ENCODE measurements around the gene TRAPPC4. TPM values are rescaled to one million over a fixed set of nuclear protein-coding genes. Genes with fewer than 3 reads are reported as not detected.

Gene TRAPPC4
- total and polyA plus RNA-seq, 2 donors (not counting 1 experiment from before 2014, with no cell fraction given): 60.6 to 109 TPM

- TF ChIP-seq CTCF (conservative IDR thresholded peaks at IDR 0.05 in 1 of 2, IDR thresholded peaks at IDR 0.05 in 1 of 2; ENCODE audit: low read depth in 1 of 2, low read length in 2 of 2): no peak
- TF ChIP-seq EZH2 (IDR thresholded peaks at IDR 0.05; ENCODE audit: low read length, missing control alignments): no peak
- Histone ChIP-seq H3K36me3 (ENCODE audit: control insufficient read depth, insufficient read depth, low read length) (peaks cover 32% of the 10 kb centered on the region), H3K4me1 (ENCODE audit: control insufficient read depth, extremely low read depth, insufficient read depth, low read length) (no peaks in the 10 kb centered on the region), H3K27me3 (ENCODE audit: control insufficient read depth, insufficient read depth, low read length) (no peaks in the 10 kb centered on the region), H3K9me3 (ENCODE audit: control insufficient read depth, insufficient read depth, low read depth, low read length) (no peaks in the 10 kb centered on the region), H3K4me2 (ENCODE audit: extremely low read depth, insufficient read depth, low read length) (no peak overlapping the region), H3K9ac (ENCODE audit: insufficient read depth, low read length) (no peak overlapping the region), H3K27ac (ENCODE audit: insufficient read depth, low read length) (no peak overlapping the region), H3K79me2 (ENCODE audit: control insufficient read depth, insufficient read depth, low read length) (peaks cover 21% of the 10 kb centered on the region), H4K20me1 (ENCODE audit: control insufficient read depth, extremely low read depth, insufficient read depth, low read length) (no peaks in the 10 kb centered on the region), H3K4me3 (replicated peaks in 1 of 4; ENCODE audit: control extremely low read depth in 1 of 4, insufficient read depth in 1 of 4, low read depth in 3 of 4, low read length in 4 of 4) (no peak overlapping the region), H2AFZ (ENCODE audit: low read length) (no peak overlapping the region)
- DNase-seq (ENCODE audit: low read depth in 2 of 2): no peak
Observed at GRCh38 chr11:119054418-119054817, 35.9 kb downstream of the TRAPPC4 start.

- no peak for TF ChIP-seq EZH2 (IDR thresholded peaks at IDR 0.05; ENCODE audit: low read length, missing control alignments)
- no peak for TF ChIP-seq CTCF (conservative IDR thresholded peaks at IDR 0.05 in 1 of 2, IDR thresholded peaks at IDR 0.05 in 1 of 2; ENCODE audit: low read depth in 1 of 2, low read length in 2 of 2)
- Histone ChIP-seq H3K4me3 (replicated peaks in 1 of 4; ENCODE audit: control extremely low read depth in 1 of 4, insufficient read depth in 1 of 4, low read depth in 3 of 4, low read length in 4 of 4) (peak overlapping the region; percentile 77 to 94 (median 86)), H3K4me1 (ENCODE audit: control insufficient read depth, extremely low read depth, insufficient read depth, low read length) (no peaks in the 10 kb centered on the region), H4K20me1 (ENCODE audit: control insufficient read depth, extremely low read depth, insufficient read depth, low read length) (no peaks in the 10 kb centered on the region), H2AFZ (ENCODE audit: low read length) (peak overlapping the region; percentile 7), H3K36me3 (ENCODE audit: control insufficient read depth, insufficient read depth, low read length) (peaks cover 29% of the 10 kb centered on the region), H3K27ac (ENCODE audit: insufficient read depth, low read length) (peak overlapping the region; percentile 89), H3K27me3 (ENCODE audit: control insufficient read depth, insufficient read depth, low read length) (no peaks in the 10 kb centered on the region), H3K9ac (ENCODE audit: insufficient read depth, low read length) (peak overlapping the region; percentile 96), H3K79me2 (ENCODE audit: control insufficient read depth, insufficient read depth, low read length) (peaks cover 21% of the 10 kb centered on the region), H3K4me2 (ENCODE audit: extremely low read depth, insufficient read depth, low read length) (peak overlapping the region; percentile 98), H3K9me3 (ENCODE audit: control insufficient read depth, insufficient read depth, low read depth, low read length) (no peaks in the 10 kb centered on the region)
- DNase-seq (ENCODE audit: low read depth in 2 of 2): peak; percentile 30 to 34
Observed at GRCh38 chr11:119055901-119056300, 37.3 kb downstream of the TRAPPC4 start.

GRCh38 chr11:119056421-119056999, 37.9 kb downstream of the TRAPPC4 start:
- H4K20me1 ChIP-seq (ENCODE audit: control insufficient read depth, extremely low read depth, insufficient read depth, low read length): no peaks in the 10 kb centered on the region
- no peak for DNase-seq (ENCODE audit: low read depth in 2 of 2)
- H3K27me3 ChIP-seq (ENCODE audit: control insufficient read depth, insufficient read depth, low read length): no peaks in the 10 kb centered on the region
- no peaks in the 10 kb centered on the region for H3K9me3 ChIP-seq (ENCODE audit: control insufficient read depth, insufficient read depth, low read depth, low read length)
- peaks cover 21% of the 10 kb centered on the region for H3K79me2 ChIP-seq (ENCODE audit: control insufficient read depth, insufficient read depth, low read length)
- H3K4me1 ChIP-seq (ENCODE audit: control insufficient read depth, extremely low read depth, insufficient read depth, low read length): no peaks in the 10 kb centered on the region
- H3K36me3 ChIP-seq (ENCODE audit: control insufficient read depth, insufficient read depth, low read length): peaks cover 25% of the 10 kb centered on the region
- TF ChIP-seq EZH2 (IDR thresholded peaks at IDR 0.05; ENCODE audit: low read length, missing control alignments): no peak
- TF ChIP-seq CTCF (conservative IDR thresholded peaks at IDR 0.05 in 1 of 2, IDR thresholded peaks at IDR 0.05 in 1 of 2; ENCODE audit: low read depth in 1 of 2, low read length in 2 of 2): no peak
- peak overlapping the region; percentile 63 for H2AFZ ChIP-seq (ENCODE audit: low read length)
- peak overlapping the region; percentile 98 for H3K4me2 ChIP-seq (ENCODE audit: extremely low read depth, insufficient read depth, low read length)
- H3K9ac ChIP-seq (ENCODE audit: insufficient read depth, low read length): peak overlapping the region; percentile 96
- peak overlapping the region; percentile 89 for H3K27ac ChIP-seq (ENCODE audit: insufficient read depth, low read length)
- peak overlapping the region; percentile 77 to 94 (median 86) for H3K4me3 ChIP-seq (replicated peaks in 1 of 4; ENCODE audit: control extremely low read depth in 1 of 4, insufficient read depth in 1 of 4, low read depth in 3 of 4, low read length in 4 of 4)

Data from fibroblast of lung (primary cell).